SU-DHL-6 (cell line): ENCODE results near the gene SORBS2.

Experiments
- CTCF ChIP-seq: fragments of 200-600 bp; sonication (generic); IDR thresholded peaks from one replicate; pipeline ENCODE4 v1.5.1; 2017; ENCODE audit warnings: antibody characterized with exemption, mild to moderate bottlenecking, low read length, moderate library complexity; ENCODE audit not compliant: insufficient read depth, poor library complexity, severe bottlenecking
- EZH2phosphoT487 ChIP-seq: fragments of 200-600 bp; sonication (generic), shearing (Covaris generic); conservative IDR thresholded peaks from 2 replicates; pipeline ENCODE4 v1.6.1; 2018; ENCODE audit warnings: mild to moderate bottlenecking, antibody characterized with exemption, low read length, moderate library complexity, mixed read lengths

- no peak for TF ChIP-seq CTCF
- no peak for TF ChIP-seq EZH2phosphoT487
Measured at GRCh38 chr4:185838514-185839193, 26.7 kb upstream of the SORBS2 start.
